Measurements from ENCODE around the gene UHMK1. TPM values are rescaled to one million over a fixed set of nuclear protein-coding genes. Genes with fewer than 3 reads are reported as not detected.

Gene UHMK1
- total and polyA plus RNA-seq, 2 of the 4 experiments (the other 2 are of a cell fraction), result 15.6 to 57.9 TPM

DNA sequence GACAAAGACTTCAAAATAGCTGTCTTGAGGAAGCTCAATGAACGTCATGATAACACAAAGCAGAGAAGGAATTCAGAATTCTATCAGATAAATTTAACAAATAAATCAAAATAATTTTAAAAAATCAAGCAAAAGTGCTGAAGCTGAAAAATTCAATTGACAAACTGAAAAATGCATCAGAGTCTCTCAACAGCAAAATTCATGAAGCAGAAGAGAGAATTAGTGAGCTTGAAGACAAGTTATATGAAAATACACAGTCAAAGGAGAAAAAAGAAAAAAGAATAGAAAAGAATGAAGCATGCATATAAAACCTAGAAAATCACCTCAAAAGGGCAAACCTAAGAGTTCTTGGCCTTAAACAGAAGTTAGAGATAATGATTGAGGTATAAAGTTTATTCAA, 21.0 kb upstream of the UHMK1 start:
- Histone ChIP-seq H3K56ac (ENCODE audit: extremely low read depth, insufficient read depth, low read length) (no peak overlapping the region), H3K4ac (ENCODE audit: low read depth, low read length) (no peak overlapping the region), H2AFZ (replicated peaks; ENCODE audit: low read length, poor library complexity) (no peak overlapping the region), H2BK5ac (ENCODE audit: low read depth, low read length, poor library complexity, severe bottlenecking) (no peak overlapping the region), H2AK5ac (ENCODE audit: low read depth, low read length) (no peak overlapping the region), H2AK9ac (replicated peaks; ENCODE audit: low read depth, low read length, poor library complexity) (no peak overlapping the region), H3K18ac (ENCODE audit: low read depth, low read length) (no peak overlapping the region), H3K9me1 (ENCODE audit: insufficient read depth, low read length) (no peaks in the 10 kb centered on the region), H3K4me3 (ENCODE audit: insufficient read depth, low read depth, low read length) (no peak overlapping the region), H3K27me3 (ENCODE audit: control insufficient read depth, insufficient read depth, low read length) (no peaks in the 10 kb centered on the region; the same call in 1 of the 2 replicates), H3K4me2 (ENCODE audit: low read depth, low read length) (no peak overlapping the region), H4K91ac (ENCODE audit: insufficient read depth, low read depth, low read length) (no peak overlapping the region), H3K9ac (ENCODE audit: low read depth, low read length) (no peak overlapping the region), H3K4me1 (ENCODE audit: control insufficient read depth, insufficient read depth, low read length) (no peaks in the 10 kb centered on the region), H2BK15ac (ENCODE audit: low read depth, low read length) (no peak overlapping the region), H3K23ac (ENCODE audit: low read depth, low read length) (no peak overlapping the region), H4K8ac (ENCODE audit: low read depth in 2 of 2, low read length in 2 of 2) (no peak overlapping the region), H3K27ac (ENCODE audit: insufficient read depth, low read length) (no peak overlapping the region), H2BK120ac (ENCODE audit: low read depth, low read length) (no peak overlapping the region), H4K5ac (ENCODE audit: low read depth, low read length) (no peak overlapping the region), H3K14ac (replicated peaks; ENCODE audit: low read depth, low read length) (no peak overlapping the region), H3K9me3 (ENCODE audit: control insufficient read depth, insufficient read depth, low read length) (peaks cover 6% of the 10 kb centered on the region; the same call in 1 of the 2 replicates), H3K36me3 (ENCODE audit: control insufficient read depth, insufficient read depth, low read length) (no peaks in the 10 kb centered on the region), H2BK20ac (ENCODE audit: low read depth, low read length) (no peak overlapping the region), H3K79me1 (ENCODE audit: low read depth in 1 of 2, low read length in 2 of 2) (no peaks in the 10 kb centered on the region), H4K20me1 (ENCODE audit: insufficient read depth, low read length) (no peaks in the 10 kb centered on the region)
- CTCF ChIA-PET, result no interaction called here
- dilution Hi-C loops (cut with HindIII; ENCODE audit: low sequenced_read_pairs, unreplicated experiment), result no loop called here
- no CpG with 5 or more reads among the region's 1 CpG for WGBS, 2 experiments (ENCODE audit: extremely low coverage in 2 of 2, insufficient read length in 1 of 2)
- no peak for DNase-seq
- TF ChIP-seq FOS (IDR thresholded peaks at IDR 0.05; ENCODE audit: low read depth, low read length), result no peak
- no peak for TF ChIP-seq CEBPB (IDR thresholded peaks at IDR 0.05; ENCODE audit: low read depth, low read length)
- TF ChIP-seq BHLHE40 (IDR thresholded peaks at IDR 0.05; ENCODE audit: low read depth, low read length), result no peak
- TF ChIP-seq, protein P1, sequence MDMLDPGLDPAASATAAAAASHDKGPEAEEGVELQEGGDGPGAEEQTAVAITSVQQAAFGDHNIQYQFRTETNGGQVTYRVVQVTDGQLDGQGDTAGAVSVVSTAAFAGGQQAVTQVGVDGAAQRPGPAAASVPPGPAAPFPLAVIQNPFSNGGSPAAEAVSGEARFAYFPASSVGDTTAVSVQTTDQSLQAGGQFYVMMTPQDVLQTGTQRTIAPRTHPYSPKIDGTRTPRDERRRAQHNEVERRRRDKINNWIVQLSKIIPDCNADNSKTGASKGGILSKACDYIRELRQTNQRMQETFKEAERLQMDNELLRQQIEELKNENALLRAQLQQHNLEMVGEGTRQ (IDR thresholded peaks at IDR 0.05; ENCODE audit: low read depth, low read length), result no peak
- TF ChIP-seq MXI1 (IDR thresholded peaks at IDR 0.05; ENCODE audit: borderline replicate concordance, low read depth, low read length), result no peak
- POLR2A ChIA-PET (ENCODE audit: unreplicated experiment), result no interaction called here
- BruUV-seq (replicated peaks), result no TSS peak
- in situ Hi-C loops (cut with MboI; ENCODE audit: low sequenced_read_pairs), result no loop called here
- no peak for ATAC-seq (ENCODE audit: low read depth)
- intact Hi-C loops (cut with micrococcal nuclease), result no loop called here

Data from IMR-90 (cell line).